ENCODE data around the gene SF3B1. TPM values are rescaled to one million over a fixed set of nuclear protein-coding genes. Genes with fewer than 3 reads are reported as not detected.
"Not testable (repeated sequence)": the region's sequence is repeated elsewhere in the genome, so short reads cannot be mapped to it uniquely, and the experiment has no call there.

SF3B1 gene
- total RNA-seq, 1 donor from 2014 or later = 787 TPM

DNA sequence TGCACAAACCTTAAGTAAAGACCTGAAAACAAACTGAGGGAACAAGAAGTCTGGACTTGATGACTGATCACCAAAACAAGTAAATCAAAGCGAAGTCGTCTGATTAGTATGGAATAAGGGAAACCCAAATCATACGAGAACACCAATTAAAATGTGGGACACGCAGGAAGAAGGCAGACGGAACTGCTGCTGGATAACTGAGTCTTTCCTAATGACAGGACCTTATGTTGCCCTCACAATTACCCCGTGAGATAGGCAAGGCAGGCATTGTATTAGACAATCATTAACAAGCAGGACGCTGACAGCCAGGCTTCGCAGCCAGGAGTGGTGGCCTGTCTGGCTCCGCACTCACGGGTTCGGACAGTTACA lies 17.9 kb upstream of the SF3B1 start:
- peaks cover 39% of the 10 kb centered on the region for H3K79me2 ChIP-seq (ENCODE audit: low read depth)
- H3F3A ChIP-seq (ENCODE audit: low read depth) = peaks cover 19% of the 10 kb centered on the region
- Mint-ChIP-seq H3K27ac (peak overlapping the region; percentile 23), H3K9me3 (no peaks in the 10 kb centered on the region), H3K27me3 (ENCODE audit: insufficient read depth, low read depth) (peaks cover 2% of the 10 kb centered on the region), H3K36me3 (no peaks in the 10 kb centered on the region), H3K4me1 (peaks cover 19% of the 10 kb centered on the region), H3K4me3 (peak overlapping the region; percentile 100)
- H3K4me1 ChIP-seq = peaks cover 11% of the 10 kb centered on the region
- H3K36me3 ChIP-seq = no peaks in the 10 kb centered on the region
- TF ChIP-seq, protein P1, sequence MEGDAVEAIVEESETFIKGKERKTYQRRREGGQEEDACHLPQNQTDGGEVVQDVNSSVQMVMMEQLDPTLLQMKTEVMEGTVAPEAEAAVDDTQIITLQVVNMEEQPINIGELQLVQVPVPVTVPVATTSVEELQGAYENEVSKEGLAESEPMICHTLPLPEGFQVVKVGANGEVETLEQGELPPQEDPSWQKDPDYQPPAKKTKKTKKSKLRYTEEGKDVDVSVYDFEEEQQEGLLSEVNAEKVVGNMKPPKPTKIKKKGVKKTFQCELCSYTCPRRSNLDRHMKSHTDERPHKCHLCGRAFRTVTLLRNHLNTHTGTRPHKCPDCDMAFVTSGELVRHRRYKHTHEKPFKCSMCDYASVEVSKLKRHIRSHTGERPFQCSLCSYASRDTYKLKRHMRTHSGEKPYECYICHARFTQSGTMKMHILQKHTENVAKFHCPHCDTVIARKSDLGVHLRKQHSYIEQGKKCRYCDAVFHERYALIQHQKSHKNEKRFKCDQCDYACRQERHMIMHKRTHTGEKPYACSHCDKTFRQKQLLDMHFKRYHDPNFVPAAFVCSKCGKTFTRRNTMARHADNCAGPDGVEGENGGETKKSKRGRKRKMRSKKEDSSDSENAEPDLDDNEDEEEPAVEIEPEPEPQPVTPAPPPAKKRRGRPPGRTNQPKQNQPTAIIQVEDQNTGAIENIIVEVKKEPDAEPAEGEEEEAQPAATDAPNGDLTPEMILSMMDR (IDR thresholded peaks at IDR 0.05) = no peak
- no peak for TF ChIP-seq EZH2 (IDR thresholded peaks at IDR 0.05)
- TF ChIP-seq EZH2phosphoT487 (IDR thresholded peaks at IDR 0.05) = no peak
- no peaks in the 10 kb centered on the region for H3K27me3 ChIP-seq
- no peak overlapping the region for H3K27ac ChIP-seq
- peak overlapping the region; percentile 76 for H3K4me2 ChIP-seq
- H2AFZ ChIP-seq (replicated peaks) = peak overlapping the region; percentile 94
- H3K4me3 ChIP-seq = peak overlapping the region; percentile 74
- no peak for DNase-seq (ENCODE audit: low spot score)
- no peaks in the 10 kb centered on the region for H3K9me3 ChIP-seq (ENCODE audit: low read depth)
- no peaks in the 10 kb centered on the region for H4K20me1 ChIP-seq (ENCODE audit: low read depth)
- H3K9ac ChIP-seq = no peak overlapping the region

DNA sequence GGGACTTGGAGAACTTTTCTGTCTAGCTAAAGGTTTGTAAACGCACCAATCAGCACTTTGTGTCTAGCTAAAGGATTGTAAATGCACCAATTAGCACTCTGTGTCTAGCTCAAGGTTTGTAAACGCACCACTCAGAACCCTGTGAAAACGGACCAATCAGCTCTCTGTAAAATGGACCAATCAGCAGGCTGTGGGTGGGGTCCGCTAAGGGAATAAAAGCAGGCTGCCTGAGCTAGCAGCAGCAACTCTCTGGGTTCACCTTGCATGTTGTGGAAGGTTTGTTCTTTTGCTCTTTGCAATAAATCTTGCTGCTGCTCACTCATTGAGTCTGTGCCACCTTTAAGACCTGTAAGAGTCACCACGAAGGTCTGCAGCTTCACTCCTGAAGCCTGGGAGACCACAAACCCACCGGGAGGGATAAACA lies 16.1 kb upstream of the SF3B1 start:
- H3K36me3 Mint-ChIP-seq; H3K36me3 ChIP-seq; H3K9me3 ChIP-seq (ENCODE audit: low read depth); H2AFZ ChIP-seq (replicated peaks); H3K27ac ChIP-seq; H3K9me3 Mint-ChIP-seq; H3K4me3 Mint-ChIP-seq; DNase-seq (ENCODE audit: low spot score); H3K9ac ChIP-seq; H4K20me1 ChIP-seq (ENCODE audit: low read depth); H3K4me3 ChIP-seq; H3K27me3 Mint-ChIP-seq (ENCODE audit: insufficient read depth, low read depth); H3K4me2 ChIP-seq; H3K27me3 ChIP-seq: not testable (repeated sequence)
- Histone ChIP-seq H3K4me1 (peaks cover 11% of the 10 kb centered on the region), H3K79me2 (ENCODE audit: low read depth) (peaks cover 21% of the 10 kb centered on the region), H3F3A (ENCODE audit: low read depth) (peaks cover 19% of the 10 kb centered on the region)
- H3K27ac Mint-ChIP-seq = peak overlapping the region; percentile 74
- peaks cover 19% of the 10 kb centered on the region for H3K4me1 Mint-ChIP-seq

DNA sequence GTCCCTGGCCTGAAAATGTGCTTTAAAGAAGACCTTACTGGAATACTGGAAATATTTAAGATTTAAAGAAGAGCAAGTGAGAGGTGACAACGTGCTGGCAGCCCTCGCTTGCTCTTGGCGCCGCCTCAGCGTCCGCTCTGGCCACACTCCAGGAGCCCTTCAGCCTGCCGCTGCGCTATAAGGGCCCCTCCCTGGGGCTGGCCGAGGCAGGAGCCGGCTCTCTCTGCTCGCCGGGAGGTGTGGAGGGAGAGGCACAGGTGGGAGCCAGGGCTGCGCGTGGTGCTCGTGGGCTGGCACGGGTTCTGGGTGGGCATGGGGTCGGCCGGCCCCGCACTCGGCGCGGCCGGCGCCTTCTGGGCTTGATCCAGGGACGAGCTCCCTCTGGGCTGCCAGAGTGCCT lies 15.6 kb upstream of the SF3B1 start:
- TF ChIP-seq, protein P1 (IDR thresholded peaks at IDR 0.05) = no peak
- no peak for TF ChIP-seq EZH2 (IDR thresholded peaks at IDR 0.05)
- no peak for TF ChIP-seq EZH2phosphoT487 (IDR thresholded peaks at IDR 0.05)
- Histone ChIP-seq H3K4me3 (no peak overlapping the region), H3K27ac (no peak overlapping the region), H3K9me3 (ENCODE audit: low read depth) (no peaks in the 10 kb centered on the region), H3K36me3 (no peaks in the 10 kb centered on the region), H4K20me1 (ENCODE audit: low read depth) (no peaks in the 10 kb centered on the region), H3K27me3 (no peaks in the 10 kb centered on the region), H3K4me2 (no peak overlapping the region), H3K79me2 (ENCODE audit: low read depth) (peaks cover 16% of the 10 kb centered on the region), H3K4me1 (peaks cover 11% of the 10 kb centered on the region), H3F3A (ENCODE audit: low read depth) (peaks cover 19% of the 10 kb centered on the region), H2AFZ (replicated peaks) (no peak overlapping the region), H3K9ac (no peak overlapping the region)
- peaks cover 19% of the 10 kb centered on the region for H3K4me1 Mint-ChIP-seq
- H3K9me3 Mint-ChIP-seq = no peaks in the 10 kb centered on the region
- no peak overlapping the region for H3K4me3 Mint-ChIP-seq
- peaks cover 2% of the 10 kb centered on the region for H3K27me3 Mint-ChIP-seq (ENCODE audit: insufficient read depth, low read depth)
- no peak for DNase-seq (ENCODE audit: low spot score)
- H3K36me3 Mint-ChIP-seq = no peaks in the 10 kb centered on the region
- no peak overlapping the region for H3K27ac Mint-ChIP-seq

DNA sequence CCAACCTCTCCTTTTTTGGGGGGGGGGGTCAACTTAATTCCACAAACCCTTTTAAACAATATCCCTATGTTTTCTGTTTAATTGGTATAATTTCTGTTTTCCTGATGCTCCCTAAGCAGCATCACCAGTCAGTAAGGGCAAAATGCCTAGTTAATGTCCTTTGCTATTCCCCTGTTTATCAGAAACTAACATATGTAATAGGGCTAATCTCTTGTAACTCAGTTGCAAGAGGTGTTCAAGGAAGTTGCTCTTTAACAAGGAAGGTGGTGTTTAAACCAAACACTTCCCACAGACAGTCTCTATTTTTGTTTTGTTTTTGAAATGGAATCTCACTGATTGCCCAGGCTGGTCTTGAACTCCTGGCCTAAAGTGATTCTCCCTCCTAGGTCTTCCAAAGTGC lies 12.0 kb upstream of the SF3B1 start:
- Histone ChIP-seq H3K79me2 (ENCODE audit: low read depth) (no peaks in the 10 kb centered on the region), H3K9ac (no peak overlapping the region), H3K4me1 (no peaks in the 10 kb centered on the region), H3K27ac (no peak overlapping the region), H3K27me3 (no peaks in the 10 kb centered on the region), H4K20me1 (ENCODE audit: low read depth) (no peaks in the 10 kb centered on the region), H3K4me3 (no peak overlapping the region), H3F3A (ENCODE audit: low read depth) (no peaks in the 10 kb centered on the region), H3K36me3 (no peaks in the 10 kb centered on the region), H3K4me2 (no peak overlapping the region), H2AFZ (replicated peaks) (no peak overlapping the region), H3K9me3 (ENCODE audit: low read depth) (no peaks in the 10 kb centered on the region)
- DNase-seq (ENCODE audit: low spot score) = no peak
- H3K27ac Mint-ChIP-seq = no peak overlapping the region
- TF ChIP-seq, protein P1 (IDR thresholded peaks at IDR 0.05) = no peak
- TF ChIP-seq EZH2phosphoT487 (IDR thresholded peaks at IDR 0.05) (no peak), EZH2 (IDR thresholded peaks at IDR 0.05) (no peak)
- no peaks in the 10 kb centered on the region for H3K36me3 Mint-ChIP-seq
- H3K9me3 Mint-ChIP-seq = no peaks in the 10 kb centered on the region
- peaks cover 8% of the 10 kb centered on the region for H3K4me1 Mint-ChIP-seq
- no peak overlapping the region for H3K4me3 Mint-ChIP-seq
- H3K27me3 Mint-ChIP-seq (ENCODE audit: insufficient read depth, low read depth) = no peaks in the 10 kb centered on the region

Measured in neural progenitor cell (in vitro differentiated cells).